Measurements from ENCODE around the gene ADAM12. TPM values are rescaled to one million over a fixed set of nuclear protein-coding genes. Genes with fewer than 3 reads are reported as not detected.

ADAM12 gene
- total RNA-seq, 2 experiments from 2014 or later: 1.2 to 1.7 TPM

DNA sequence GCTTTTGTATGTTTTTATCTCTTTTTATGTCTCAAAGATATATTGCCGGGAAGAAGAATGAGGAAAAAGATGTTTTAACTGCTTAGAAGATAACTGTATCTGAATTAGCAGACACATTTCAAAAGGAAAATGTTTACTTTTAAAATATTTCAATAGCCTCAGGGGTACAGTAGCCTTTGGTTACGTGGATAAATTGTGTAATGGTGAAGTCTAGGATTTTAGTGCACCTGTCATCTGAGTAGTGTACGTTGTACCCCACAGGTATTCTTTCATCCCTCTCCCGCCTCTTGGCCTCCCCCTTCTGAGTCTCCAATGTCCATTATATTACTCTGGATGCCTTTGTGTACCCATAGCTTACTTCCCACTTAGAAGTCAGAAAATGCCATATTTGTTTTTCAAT is 269.8 kb downstream of the ADAM12 start:
- POLR2A ChIA-PET: no interaction called here
- no peak for DNase-seq
- CTCF ChIA-PET: interaction anchor here (0.6 kb wide), 1 partner anchor 418 kb away, joined by 4 read pairs; no protein-coding TSS in a partner anchor
- H3K27ac Mint-ChIP-seq: no peak overlapping the region
- no peaks in the 10 kb centered on the region for H3K36me3 Mint-ChIP-seq (ENCODE audit: low read depth)
- no peaks in the 10 kb centered on the region for H3K9me3 Mint-ChIP-seq (ENCODE audit: low read depth)
- H3K4me1 Mint-ChIP-seq: no peaks in the 10 kb centered on the region
- H3K27me3 Mint-ChIP-seq: no peaks in the 10 kb centered on the region
- no peak overlapping the region for H3K4me3 Mint-ChIP-seq
- no peak for ATAC-seq
- intact Hi-C loops (cut with DNase I, micrococcal nuclease): no loop called here

GRCh38 chr10:126117196-126117595 is 271.1 kb downstream of the ADAM12 start:
- H3K27me3 Mint-ChIP-seq: peaks cover 4% of the 10 kb centered on the region
- H3K27ac Mint-ChIP-seq: no peak overlapping the region
- intact Hi-C loops (cut with DNase I, micrococcal nuclease): no loop called here
- no peak overlapping the region for H3K4me3 Mint-ChIP-seq
- DNase-seq: no peak
- H3K9me3 Mint-ChIP-seq (ENCODE audit: low read depth): no peaks in the 10 kb centered on the region
- POLR2A ChIA-PET: no interaction called here
- CTCF ChIA-PET: no interaction called here
- no peak for ATAC-seq
- no peaks in the 10 kb centered on the region for H3K36me3 Mint-ChIP-seq (ENCODE audit: low read depth)
- no peaks in the 10 kb centered on the region for H3K4me1 Mint-ChIP-seq

GRCh38 chr10:126115886-126116285 is 272.4 kb downstream of the ADAM12 start:
- ChIA-PET POLR2A (no interaction called here), CTCF (no interaction called here)
- no peaks in the 10 kb centered on the region for H3K36me3 Mint-ChIP-seq (ENCODE audit: low read depth)
- no peak overlapping the region for H3K4me3 Mint-ChIP-seq
- ATAC-seq: no peak
- DNase-seq: no peak
- H3K27ac Mint-ChIP-seq: no peak overlapping the region
- no peaks in the 10 kb centered on the region for H3K9me3 Mint-ChIP-seq (ENCODE audit: low read depth)
- no peaks in the 10 kb centered on the region for H3K4me1 Mint-ChIP-seq
- peaks cover 7% of the 10 kb centered on the region for H3K27me3 Mint-ChIP-seq
- intact Hi-C loops (cut with DNase I, micrococcal nuclease): no loop called here

DNA sequence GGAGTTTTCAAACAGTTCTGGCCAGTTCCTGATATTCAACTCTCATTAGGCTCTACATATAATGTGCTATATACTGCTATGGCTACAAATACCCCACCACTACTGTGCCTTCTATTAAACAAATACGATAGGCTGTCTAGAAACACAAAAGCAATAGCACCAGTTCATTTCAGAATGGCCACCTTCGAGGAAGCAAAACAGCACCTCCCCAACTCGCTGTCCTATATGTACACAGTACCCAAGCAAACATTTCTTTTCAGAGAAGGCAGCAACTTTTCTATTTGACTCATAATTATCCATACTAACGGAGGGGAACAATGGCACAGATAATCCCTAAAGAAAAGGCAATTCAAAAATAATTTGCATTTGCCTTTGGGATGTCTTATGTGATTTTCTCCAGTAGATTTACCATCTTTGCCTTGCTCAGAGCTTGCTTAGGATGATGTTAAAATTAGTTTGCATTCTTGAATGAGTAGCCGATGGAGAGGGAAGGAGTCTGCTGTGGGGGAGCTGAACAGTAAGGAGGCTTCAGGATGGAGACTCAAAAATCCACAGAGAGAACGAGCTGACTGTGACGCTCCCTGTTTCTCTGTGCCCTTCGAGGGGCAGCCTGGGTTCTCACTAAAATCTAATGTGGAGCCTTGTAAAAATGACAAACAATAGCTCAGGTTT is 273.3 kb downstream of the ADAM12 start:
- CTCF ChIA-PET: no interaction called here
- POLR2A ChIA-PET: interaction anchor here (0.6 kb wide), 1 partner anchor 157 kb away, joined by 3 read pairs; no protein-coding TSS in a partner anchor
- no peak overlapping the region for H3K27ac Mint-ChIP-seq
- no peaks in the 10 kb centered on the region for H3K4me1 Mint-ChIP-seq
- H3K4me3 Mint-ChIP-seq: no peak overlapping the region
- intact Hi-C loops (cut with DNase I, micrococcal nuclease): no loop called here
- H3K27me3 Mint-ChIP-seq: peaks cover 10% of the 10 kb centered on the region
- ATAC-seq: no peak
- DNase-seq: no peak
- no peaks in the 10 kb centered on the region for H3K9me3 Mint-ChIP-seq (ENCODE audit: low read depth)
- H3K36me3 Mint-ChIP-seq (ENCODE audit: low read depth): no peaks in the 10 kb centered on the region

- H3K9me3 Mint-ChIP-seq (ENCODE audit: low read depth): no peaks in the 10 kb centered on the region
- ChIA-PET CTCF (no interaction called here), POLR2A (no interaction called here)
- H3K27me3 Mint-ChIP-seq: peaks cover 10% of the 10 kb centered on the region
- DNase-seq: no peak
- H3K4me1 Mint-ChIP-seq: no peaks in the 10 kb centered on the region
- H3K27ac Mint-ChIP-seq: no peak overlapping the region
- intact Hi-C loops (cut with DNase I, micrococcal nuclease): no loop called here
- no peaks in the 10 kb centered on the region for H3K36me3 Mint-ChIP-seq (ENCODE audit: low read depth)
- ATAC-seq: no peak
- no peak overlapping the region for H3K4me3 Mint-ChIP-seq
These were observed 276.8 kb downstream of the ADAM12 start for GRCh38 chr10:126111516-126111915.

DNA sequence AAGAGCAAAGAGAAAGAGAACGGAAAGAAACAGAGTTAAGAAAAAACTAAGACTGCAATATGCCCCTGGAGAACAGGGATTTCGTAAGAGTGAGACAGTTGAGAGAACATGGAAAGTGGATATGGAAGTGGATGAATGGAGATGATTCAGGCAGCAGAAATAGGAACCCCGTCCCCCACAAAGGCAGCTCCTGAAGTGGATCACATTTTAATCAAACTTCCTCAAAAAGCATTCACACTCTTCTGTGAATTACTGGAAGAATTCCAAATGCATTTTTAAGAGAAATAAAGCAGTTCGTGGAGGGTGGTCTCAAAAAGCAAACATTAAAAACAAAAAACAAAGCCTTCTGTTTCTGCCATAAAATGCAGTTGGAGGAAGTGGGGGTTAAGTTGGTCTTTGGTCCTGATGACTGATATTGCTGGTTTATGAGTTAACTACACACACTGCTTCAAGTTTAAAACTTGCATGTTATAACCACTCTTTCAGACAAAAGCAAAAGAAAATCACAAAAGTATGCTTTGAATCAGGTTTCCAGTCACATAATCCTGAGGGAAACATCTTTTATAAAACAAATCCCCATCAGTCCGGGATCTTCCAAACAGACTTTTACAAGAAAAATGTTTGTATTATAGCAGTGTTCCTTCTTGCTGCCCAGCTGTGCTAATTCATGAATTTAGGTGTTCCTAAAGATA is 277.6 kb downstream of the ADAM12 start:
- Mint-ChIP-seq H3K27me3 (peaks cover 10% of the 10 kb centered on the region), H3K36me3 (ENCODE audit: low read depth) (no peaks in the 10 kb centered on the region), H3K27ac (no peak overlapping the region), H3K9me3 (ENCODE audit: low read depth) (no peaks in the 10 kb centered on the region), H3K4me1 (no peaks in the 10 kb centered on the region), H3K4me3 (no peak overlapping the region)
- POLR2A ChIA-PET: no interaction called here
- intact Hi-C loops (cut with DNase I, micrococcal nuclease): no loop called here
- ATAC-seq: no peak
- CTCF ChIA-PET: no interaction called here
- no peak for DNase-seq

DNA sequence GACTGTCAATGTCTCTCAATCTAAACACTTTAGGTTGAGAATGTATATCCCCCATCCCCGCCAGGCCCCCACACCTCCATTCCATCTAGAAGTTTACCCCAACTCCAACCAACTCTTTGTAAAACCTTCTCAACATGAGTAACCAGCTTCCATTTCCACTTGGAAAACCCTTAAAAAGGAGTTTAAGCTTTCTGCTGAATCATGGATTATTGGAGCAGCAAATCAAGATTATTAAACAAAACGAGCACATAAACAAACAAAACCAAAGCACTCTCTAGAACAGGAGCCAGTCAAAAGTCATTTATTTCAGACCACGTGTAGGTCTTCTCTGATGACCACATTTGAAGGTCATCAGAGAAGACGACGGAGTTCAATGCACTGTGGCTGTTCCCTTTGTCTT is 278.4 kb downstream of the ADAM12 start:
- Mint-ChIP-seq H3K36me3 (ENCODE audit: low read depth) (no peaks in the 10 kb centered on the region), H3K4me3 (no peak overlapping the region), H3K4me1 (no peaks in the 10 kb centered on the region), H3K9me3 (ENCODE audit: low read depth) (no peaks in the 10 kb centered on the region), H3K27ac (no peak overlapping the region), H3K27me3 (peaks cover 10% of the 10 kb centered on the region)
- intact Hi-C loops (cut with DNase I, micrococcal nuclease): no loop called here
- ATAC-seq (no peak), DNase-seq (no peak)
- POLR2A ChIA-PET: no interaction called here
- CTCF ChIA-PET: no interaction called here

DNA sequence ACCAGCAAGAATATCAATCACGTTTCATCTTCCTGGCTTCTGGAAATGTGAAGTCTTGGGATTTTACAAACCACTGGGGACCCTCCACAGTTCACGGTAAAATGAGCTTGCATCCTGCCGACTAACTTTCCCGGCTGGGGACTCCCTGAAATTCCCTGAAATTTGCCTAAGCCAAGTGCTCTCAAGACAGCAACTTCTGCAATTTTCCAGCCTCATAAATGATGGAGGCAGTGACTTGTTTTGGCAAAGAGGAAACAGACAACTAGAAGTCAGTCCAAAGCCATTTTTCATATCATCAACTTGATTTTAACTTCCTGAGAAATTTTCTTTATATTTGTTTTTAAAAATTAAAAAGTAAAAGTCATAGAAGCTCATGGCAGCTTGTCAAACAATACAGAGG is 279.6 kb downstream of the ADAM12 start:
- Mint-ChIP-seq H3K36me3 (ENCODE audit: low read depth) (no peaks in the 10 kb centered on the region), H3K27ac (no peak overlapping the region), H3K9me3 (ENCODE audit: low read depth) (no peaks in the 10 kb centered on the region), H3K4me3 (no peak overlapping the region), H3K27me3 (peaks cover 10% of the 10 kb centered on the region), H3K4me1 (no peaks in the 10 kb centered on the region)
- POLR2A ChIA-PET: no interaction called here
- intact Hi-C loops (cut with DNase I, micrococcal nuclease): no loop called here
- CTCF ChIA-PET: no interaction called here
- ATAC-seq (no peak), DNase-seq (no peak)

GRCh38 chr10:126104767-126105166 is 283.5 kb downstream of the ADAM12 start:
- Mint-ChIP-seq H3K4me3 (no peak overlapping the region), H3K36me3 (ENCODE audit: low read depth) (no peaks in the 10 kb centered on the region), H3K9me3 (ENCODE audit: low read depth) (no peaks in the 10 kb centered on the region), H3K4me1 (no peaks in the 10 kb centered on the region), H3K27ac (no peak overlapping the region), H3K27me3 (no peaks in the 10 kb centered on the region)
- no peak for ATAC-seq
- ChIA-PET CTCF (no interaction called here), POLR2A (no interaction called here)
- DNase-seq: no peak
- intact Hi-C loops (cut with DNase I, micrococcal nuclease): no loop called here

DNA sequence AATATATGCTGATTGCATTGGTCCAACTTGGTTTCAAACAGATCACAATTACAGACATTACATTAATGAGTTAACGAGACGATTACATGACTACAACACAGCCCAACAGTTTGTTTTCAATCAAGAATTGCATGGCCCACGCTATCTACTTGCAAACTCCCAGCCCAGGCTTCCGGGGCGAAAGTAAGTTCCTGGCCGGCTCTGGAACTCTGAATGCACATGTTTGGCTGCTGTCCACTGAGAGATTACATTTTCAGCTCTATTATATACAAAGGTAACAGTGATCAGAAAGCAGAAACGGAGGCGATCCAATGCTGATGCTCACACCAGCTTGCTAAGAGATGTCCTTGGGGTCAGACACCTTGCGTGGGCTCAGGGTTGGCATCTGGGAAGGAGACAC is 285.6 kb downstream of the ADAM12 start:
- DNase-seq: no peak
- Mint-ChIP-seq H3K4me3 (no peak overlapping the region), H3K27me3 (no peaks in the 10 kb centered on the region), H3K27ac (no peak overlapping the region), H3K36me3 (ENCODE audit: low read depth) (no peaks in the 10 kb centered on the region), H3K4me1 (no peaks in the 10 kb centered on the region), H3K9me3 (ENCODE audit: low read depth) (no peaks in the 10 kb centered on the region)
- no peak for ATAC-seq
- intact Hi-C loops (cut with DNase I, micrococcal nuclease): no loop called here
- ChIA-PET CTCF (no interaction called here), POLR2A (no interaction called here)

- Mint-ChIP-seq H3K27ac (no peak overlapping the region), H3K36me3 (ENCODE audit: low read depth) (no peaks in the 10 kb centered on the region), H3K9me3 (ENCODE audit: low read depth) (no peaks in the 10 kb centered on the region), H3K4me3 (no peak overlapping the region), H3K4me1 (no peaks in the 10 kb centered on the region), H3K27me3 (no peaks in the 10 kb centered on the region)
- ChIA-PET POLR2A (no interaction called here), CTCF (no interaction called here)
- no peak for DNase-seq
- no peak for ATAC-seq
- intact Hi-C loops (cut with DNase I, micrococcal nuclease): no loop called here
These were observed 286.5 kb downstream of the ADAM12 start for GRCh38 chr10:126101736-126102135.

DNA sequence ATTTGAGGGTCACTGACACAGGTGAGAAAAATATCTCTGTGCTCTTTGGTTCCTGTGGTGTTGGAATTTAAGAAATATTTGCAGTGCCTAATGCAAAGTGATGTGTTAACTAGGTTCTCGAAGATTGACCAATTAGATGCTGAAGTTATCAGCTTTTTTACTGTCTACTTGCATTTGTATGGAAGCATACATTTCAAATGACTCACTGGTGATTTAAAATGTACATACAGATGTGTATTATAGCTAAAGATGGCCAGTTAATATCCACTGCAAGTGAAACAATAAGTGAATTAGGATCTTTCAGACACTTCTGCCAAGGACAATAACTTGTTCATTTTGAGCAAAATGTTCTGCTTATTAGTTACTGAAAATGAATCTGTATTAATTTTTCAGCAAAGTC is 287.0 kb downstream of the ADAM12 start:
- no peak overlapping the region for H3K4me3 Mint-ChIP-seq
- H3K9me3 Mint-ChIP-seq (ENCODE audit: low read depth): no peaks in the 10 kb centered on the region
- H3K36me3 Mint-ChIP-seq (ENCODE audit: low read depth): no peaks in the 10 kb centered on the region
- no peaks in the 10 kb centered on the region for H3K4me1 Mint-ChIP-seq
- H3K27ac Mint-ChIP-seq: no peak overlapping the region
- intact Hi-C loops (cut with DNase I, micrococcal nuclease): no loop called here
- no peak for DNase-seq
- ChIA-PET POLR2A (no interaction called here), CTCF (no interaction called here)
- no peak for ATAC-seq
- no peaks in the 10 kb centered on the region for H3K27me3 Mint-ChIP-seq

All from activated CD4-positive, alpha-beta T cell treated with anti-CD3 and anti-CD28 coated beads for 36 hours (primary cell).